Measurements from ENCODE around the gene ZXDC.

Gene ZXDC

DNA sequence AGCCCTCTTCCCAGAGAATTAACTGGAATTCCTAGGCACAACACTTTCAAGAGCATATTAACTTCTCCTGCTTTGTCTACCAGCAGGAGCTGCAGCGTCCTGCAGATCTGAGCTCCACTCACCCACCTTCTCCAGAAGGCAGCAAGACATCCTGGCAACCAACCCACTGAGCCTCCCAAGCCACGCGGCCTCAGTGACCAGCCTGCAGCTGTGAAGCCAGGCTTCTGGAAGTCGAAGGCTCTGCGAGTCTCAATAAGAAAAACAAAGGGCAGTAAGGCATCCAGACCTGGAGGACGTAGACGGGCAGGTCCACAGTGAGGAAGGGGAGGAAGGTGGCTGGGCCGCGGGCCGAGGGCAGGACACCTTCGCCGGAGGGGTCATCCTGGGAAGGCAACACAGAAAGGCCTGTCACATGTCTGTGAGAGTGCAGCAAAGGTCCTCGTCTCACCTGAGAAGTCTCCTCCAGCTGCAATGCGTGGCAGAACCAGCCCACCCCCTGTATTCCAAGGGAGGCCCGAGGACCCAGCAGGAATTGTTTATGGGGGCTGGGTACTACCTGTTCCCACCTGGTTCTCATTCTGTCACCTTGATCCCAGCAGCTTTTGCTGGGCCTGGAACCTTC is 36.2 kb downstream of the ZXDC start:
- no peak overlapping the region for H2AFZ ChIP-seq (ENCODE audit: low read length)
- no peak overlapping the region for H3K9ac ChIP-seq (ENCODE audit: low read depth, low read length, poor library complexity, severe bottlenecking)
- no peaks in the 10 kb centered on the region for H3K27me3 ChIP-seq (ENCODE audit: insufficient read depth, low read length, poor library complexity, severe bottlenecking)
- no peaks in the 10 kb centered on the region for H3K9me3 ChIP-seq (ENCODE audit: insufficient read depth, low read depth, low read length)
- H4K20me1 ChIP-seq (ENCODE audit: insufficient read depth, low read length, poor library complexity, severe bottlenecking): no peaks in the 10 kb centered on the region
- no peaks in the 10 kb centered on the region for H3K79me2 ChIP-seq (ENCODE audit: insufficient read depth, low read length)
- H3K4me2 ChIP-seq (ENCODE audit: low read depth, low read length, poor library complexity, severe bottlenecking): no peak overlapping the region
- no peak overlapping the region for H3K4me3 ChIP-seq (ENCODE audit: low read length, poor library complexity, severe bottlenecking)
- no peaks in the 10 kb centered on the region for H3K4me1 ChIP-seq (ENCODE audit: insufficient read depth, low read length, poor library complexity, severe bottlenecking)
- TF ChIP-seq EZH2phosphoT487 (IDR thresholded peaks at IDR 0.05; ENCODE audit: borderline replicate concordance): no peak
- TF ChIP-seq, protein P1, sequence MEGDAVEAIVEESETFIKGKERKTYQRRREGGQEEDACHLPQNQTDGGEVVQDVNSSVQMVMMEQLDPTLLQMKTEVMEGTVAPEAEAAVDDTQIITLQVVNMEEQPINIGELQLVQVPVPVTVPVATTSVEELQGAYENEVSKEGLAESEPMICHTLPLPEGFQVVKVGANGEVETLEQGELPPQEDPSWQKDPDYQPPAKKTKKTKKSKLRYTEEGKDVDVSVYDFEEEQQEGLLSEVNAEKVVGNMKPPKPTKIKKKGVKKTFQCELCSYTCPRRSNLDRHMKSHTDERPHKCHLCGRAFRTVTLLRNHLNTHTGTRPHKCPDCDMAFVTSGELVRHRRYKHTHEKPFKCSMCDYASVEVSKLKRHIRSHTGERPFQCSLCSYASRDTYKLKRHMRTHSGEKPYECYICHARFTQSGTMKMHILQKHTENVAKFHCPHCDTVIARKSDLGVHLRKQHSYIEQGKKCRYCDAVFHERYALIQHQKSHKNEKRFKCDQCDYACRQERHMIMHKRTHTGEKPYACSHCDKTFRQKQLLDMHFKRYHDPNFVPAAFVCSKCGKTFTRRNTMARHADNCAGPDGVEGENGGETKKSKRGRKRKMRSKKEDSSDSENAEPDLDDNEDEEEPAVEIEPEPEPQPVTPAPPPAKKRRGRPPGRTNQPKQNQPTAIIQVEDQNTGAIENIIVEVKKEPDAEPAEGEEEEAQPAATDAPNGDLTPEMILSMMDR (conservative IDR thresholded peaks at IDR 0.05; ENCODE audit: low read length): no peak
- no peaks in the 10 kb centered on the region for H3F3A ChIP-seq (ENCODE audit: low read depth)
- H3K36me3 ChIP-seq (ENCODE audit: insufficient read depth, low read length): peaks cover 57% of the 10 kb centered on the region; the same call in 1 of the 2 replicates
- H3K9me2 ChIP-seq (replicated peaks; ENCODE audit: low read depth, low read length): no peaks in the 10 kb centered on the region

DNA sequence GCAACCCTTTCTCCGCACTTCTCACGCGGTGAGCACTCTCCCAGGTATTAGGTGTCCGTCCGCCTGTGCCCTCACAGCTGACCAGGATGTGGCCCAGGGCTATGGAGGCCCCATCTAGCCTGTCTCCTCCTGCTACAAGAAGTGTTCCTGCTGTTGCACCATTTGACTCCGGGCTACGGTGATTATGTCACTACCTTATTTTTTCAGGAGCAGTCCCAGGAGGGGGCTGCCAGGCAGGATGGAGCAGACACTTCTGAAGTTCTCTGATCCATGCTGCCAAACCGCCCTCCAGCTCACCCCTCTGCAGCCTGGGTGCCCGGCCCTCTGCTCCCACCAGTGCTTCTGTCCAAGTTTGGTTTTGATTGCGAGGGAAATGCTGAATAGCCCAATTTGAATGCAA is 36.9 kb downstream of the ZXDC start:
- Histone ChIP-seq H2AFZ (ENCODE audit: low read length) (no peak overlapping the region), H3K36me3 (ENCODE audit: insufficient read depth, low read length) (peaks cover 57% of the 10 kb centered on the region; the same call in 1 of the 2 replicates), H3K4me2 (ENCODE audit: low read depth, low read length, poor library complexity, severe bottlenecking) (no peak overlapping the region), H3K9me2 (replicated peaks; ENCODE audit: low read depth, low read length) (no peaks in the 10 kb centered on the region), H3F3A (ENCODE audit: low read depth) (no peaks in the 10 kb centered on the region), H3K27me3 (ENCODE audit: insufficient read depth, low read length, poor library complexity, severe bottlenecking) (no peaks in the 10 kb centered on the region), H3K9ac (ENCODE audit: low read depth, low read length, poor library complexity, severe bottlenecking) (no peak overlapping the region), H3K79me2 (ENCODE audit: insufficient read depth, low read length) (no peaks in the 10 kb centered on the region), H3K4me1 (ENCODE audit: insufficient read depth, low read length, poor library complexity, severe bottlenecking) (no peaks in the 10 kb centered on the region), H3K4me3 (ENCODE audit: low read length, poor library complexity, severe bottlenecking) (no peak overlapping the region), H3K9me3 (ENCODE audit: insufficient read depth, low read depth, low read length) (no peaks in the 10 kb centered on the region), H4K20me1 (ENCODE audit: insufficient read depth, low read length, poor library complexity, severe bottlenecking) (no peaks in the 10 kb centered on the region)
- TF ChIP-seq, protein P1 (conservative IDR thresholded peaks at IDR 0.05; ENCODE audit: low read length): no peak
- TF ChIP-seq EZH2phosphoT487 (IDR thresholded peaks at IDR 0.05; ENCODE audit: borderline replicate concordance): no peak

DNA sequence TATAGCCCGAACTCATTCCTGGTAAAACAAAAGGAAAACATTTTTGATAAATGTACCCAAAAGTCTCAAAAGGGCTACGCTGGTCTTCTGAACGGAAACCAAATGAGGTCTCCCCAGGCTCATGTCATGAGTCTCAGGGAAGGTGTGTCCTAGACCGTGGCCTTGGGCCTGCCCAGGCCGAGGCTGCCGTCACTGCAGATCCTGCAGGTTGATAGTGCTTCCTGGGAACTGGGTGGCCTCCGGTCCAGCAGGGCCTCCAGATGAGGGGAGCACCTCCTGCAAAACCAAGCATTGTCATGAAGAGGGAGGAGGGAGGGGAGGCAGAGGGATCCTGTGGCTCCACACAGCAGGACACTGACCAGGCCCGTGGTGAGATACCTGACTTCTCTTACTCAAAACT is 37.5 kb downstream of the ZXDC start:
- no peak overlapping the region for H3K4me3 ChIP-seq (ENCODE audit: low read length, poor library complexity, severe bottlenecking)
- peaks cover 57% of the 10 kb centered on the region; the same call in 1 of the 2 replicates for H3K36me3 ChIP-seq (ENCODE audit: insufficient read depth, low read length)
- no peaks in the 10 kb centered on the region for H3F3A ChIP-seq (ENCODE audit: low read depth)
- H3K9ac ChIP-seq (ENCODE audit: low read depth, low read length, poor library complexity, severe bottlenecking): no peak overlapping the region
- TF ChIP-seq, protein P1 (conservative IDR thresholded peaks at IDR 0.05; ENCODE audit: low read length): no peak
- no peaks in the 10 kb centered on the region for H3K27me3 ChIP-seq (ENCODE audit: insufficient read depth, low read length, poor library complexity, severe bottlenecking)
- no peaks in the 10 kb centered on the region for H3K9me2 ChIP-seq (replicated peaks; ENCODE audit: low read depth, low read length)
- no peaks in the 10 kb centered on the region for H3K4me1 ChIP-seq (ENCODE audit: insufficient read depth, low read length, poor library complexity, severe bottlenecking)
- no peaks in the 10 kb centered on the region for H3K79me2 ChIP-seq (ENCODE audit: insufficient read depth, low read length)
- H4K20me1 ChIP-seq (ENCODE audit: insufficient read depth, low read length, poor library complexity, severe bottlenecking): no peaks in the 10 kb centered on the region
- H3K9me3 ChIP-seq (ENCODE audit: insufficient read depth, low read depth, low read length): no peaks in the 10 kb centered on the region
- no peak overlapping the region for H3K4me2 ChIP-seq (ENCODE audit: low read depth, low read length, poor library complexity, severe bottlenecking)
- no peak overlapping the region for H2AFZ ChIP-seq (ENCODE audit: low read length)

All from Loucy (cell line).